Mucosa of rectum (tissue), 2 donors: Measurements from ENCODE around the gene SYT2.
"Not testable (repeated sequence)": the region's sequence is repeated elsewhere in the genome, so short reads cannot be mapped to it uniquely, and the experiment has no call there.

ENCODE experiments used
- H3K27ac ChIP-seq, 2 donors: one replicate each; pipeline ENCODE4 v1.7.0; 2013; ENCODE audit warnings: inconsistent platforms in 2 of 2, low read depth in 2 of 2, low read length in 2 of 2
- H3K27me3 ChIP-seq, 2 donors: one replicate each; pipeline ENCODE4 v1.7.0; 2013; ENCODE audit warnings: low read length in 2 of 2; ENCODE audit not compliant: control insufficient read depth in 2 of 2, insufficient read depth in 2 of 2
- H3K36me3 ChIP-seq, 2 donors: one replicate each; pipeline ENCODE4 v1.7.0; 2013; ENCODE audit warnings: low read length in 2 of 2; ENCODE audit not compliant: control insufficient read depth in 2 of 2, insufficient read depth in 2 of 2
- H3K4me1 ChIP-seq, 2 donors: one replicate each; pipeline ENCODE4 v1.7.0; 2013; ENCODE audit warnings: low read length in 2 of 2, mild to moderate bottlenecking in 1 of 2; ENCODE audit not compliant: control insufficient read depth in 2 of 2, insufficient read depth in 2 of 2
- H3K4me3 ChIP-seq, 2 donors: one replicate each; pipeline ENCODE4 v1.7.0; 2013; ENCODE audit warnings: low read length in 2 of 2
- H3K9ac ChIP-seq, 2 donors: one replicate each; pipeline ENCODE4 v1.7.0; 2013; ENCODE audit warnings: low read length in 2 of 2, low read depth in 1 of 2, mild to moderate bottlenecking in 1 of 2
- H3K9me3 ChIP-seq, 2 donors: one replicate each; pipeline ENCODE4 v1.7.0; 2013; ENCODE audit warnings: low read length in 2 of 2; ENCODE audit not compliant: control insufficient read depth in 2 of 2
- donor health status: healthy.
- donor health status: Normal muscosa, but diverticular disease.

Gene SYT2

GRCh38 chr1:202568410-202568809 is 141.8 kb downstream of the SYT2 start:
- Histone ChIP-seq H3K9me3 (no peaks in the 10 kb centered on the region), H3K36me3 (peaks cover 39 to 60% of the 10 kb centered on the region in 2 donors), H3K27ac (no peak overlapping the region), H3K27me3 (no peaks in the 10 kb centered on the region), H3K4me3 (no peak overlapping the region), H3K9ac (no peak overlapping the region), H3K4me1 (peaks cover 2 to 6% of the 10 kb centered on the region in 2 donors)

DNA sequence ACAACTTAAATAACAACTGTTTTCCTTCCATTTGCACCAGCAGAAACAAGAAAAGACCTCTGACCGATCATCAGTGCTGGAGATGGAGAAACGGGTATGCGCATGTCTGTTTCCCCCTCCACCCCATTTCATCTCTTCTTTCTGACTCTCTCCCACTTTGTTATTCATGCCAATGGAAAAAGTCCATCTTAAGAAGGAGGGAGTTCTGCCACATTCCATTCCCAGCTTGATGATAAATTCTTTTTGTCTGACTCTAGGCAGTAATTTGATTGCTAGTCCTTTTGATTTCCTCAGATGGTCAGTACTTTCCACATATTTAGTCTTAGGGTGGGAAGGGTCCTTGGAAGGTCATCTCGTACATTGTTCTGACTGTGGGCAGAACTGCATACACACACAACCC is 142.5 kb downstream of the SYT2 start:
- Histone ChIP-seq H3K9ac (no peak overlapping the region), H3K36me3 (peaks cover 38 to 61% of the 10 kb centered on the region in 2 donors), H3K4me3 (no peak overlapping the region), H3K9me3 (no peaks in the 10 kb centered on the region), H3K27me3 (no peaks in the 10 kb centered on the region), H3K4me1 (peaks cover 2 to 6% of the 10 kb centered on the region in 2 donors), H3K27ac (peak overlapping the region; percentile 19 to 27)

DNA sequence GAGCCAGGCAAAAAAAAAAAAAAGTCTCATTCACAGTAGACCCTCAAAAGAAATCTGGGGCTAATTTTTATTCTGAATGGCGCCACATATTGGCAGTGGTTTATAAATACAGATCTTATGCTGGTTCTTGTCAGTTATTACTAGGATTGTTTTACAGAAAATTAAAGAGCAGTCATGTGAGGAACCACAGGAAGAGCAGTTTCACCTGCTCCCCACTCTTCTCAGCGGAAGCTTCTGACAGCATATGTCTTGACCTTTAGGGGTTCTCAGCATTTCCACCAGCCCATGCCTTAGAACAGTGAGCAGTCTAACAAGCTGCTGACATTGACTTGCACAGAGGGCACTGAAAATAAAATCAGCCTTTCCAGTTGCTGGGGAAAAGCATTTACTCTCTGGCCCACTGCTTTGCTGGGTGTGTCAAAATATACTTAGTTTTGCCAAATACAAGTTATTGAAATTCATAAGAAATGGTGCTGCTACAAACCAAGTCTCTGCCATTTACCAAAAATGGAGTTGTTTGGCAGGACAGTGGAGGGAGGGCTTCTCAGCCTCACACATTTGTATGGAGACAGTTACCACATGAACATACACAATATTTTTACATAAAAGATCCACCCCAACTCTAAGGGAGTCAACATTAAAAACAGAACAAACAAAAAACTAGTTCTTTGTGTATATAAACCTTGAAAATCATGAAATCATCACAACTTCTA is 144.2 kb downstream of the SYT2 start:
- Histone ChIP-seq H3K36me3 (peaks cover 28 to 52% of the 10 kb centered on the region in 2 donors), H3K9me3 (no peaks in the 10 kb centered on the region), H3K27me3 (no peaks in the 10 kb centered on the region), H3K4me3 (no peak overlapping the region), H3K27ac (peak overlapping the region; percentile 17 to 45), H3K9ac (no peak overlapping the region), H3K4me1 (peaks cover 0 to 6% of the 10 kb centered on the region in 2 donors)

- Histone ChIP-seq H3K9me3 (no peaks in the 10 kb centered on the region), H3K27ac (no peak overlapping the region), H3K4me1 (peaks cover 0 to 6% of the 10 kb centered on the region in 2 donors), H3K27me3 (no peaks in the 10 kb centered on the region), H3K9ac (no peak overlapping the region), H3K4me3 (no peak overlapping the region), H3K36me3 (peaks cover 28 to 52% of the 10 kb centered on the region in 2 donors)
These were observed 145.2 kb downstream of the SYT2 start for GRCh38 chr1:202564958-202565495.

GRCh38 chr1:202563818-202564217 is 146.4 kb downstream of the SYT2 start:
- Histone ChIP-seq H3K27ac (no peak overlapping the region), H3K4me1 (peaks cover 0 to 6% of the 10 kb centered on the region in 2 donors), H3K9ac (no peak overlapping the region), H3K27me3 (no peaks in the 10 kb centered on the region), H3K4me3 (no peak overlapping the region), H3K36me3 (peaks cover 23 to 42% of the 10 kb centered on the region in 2 donors), H3K9me3 (no peaks in the 10 kb centered on the region)

DNA sequence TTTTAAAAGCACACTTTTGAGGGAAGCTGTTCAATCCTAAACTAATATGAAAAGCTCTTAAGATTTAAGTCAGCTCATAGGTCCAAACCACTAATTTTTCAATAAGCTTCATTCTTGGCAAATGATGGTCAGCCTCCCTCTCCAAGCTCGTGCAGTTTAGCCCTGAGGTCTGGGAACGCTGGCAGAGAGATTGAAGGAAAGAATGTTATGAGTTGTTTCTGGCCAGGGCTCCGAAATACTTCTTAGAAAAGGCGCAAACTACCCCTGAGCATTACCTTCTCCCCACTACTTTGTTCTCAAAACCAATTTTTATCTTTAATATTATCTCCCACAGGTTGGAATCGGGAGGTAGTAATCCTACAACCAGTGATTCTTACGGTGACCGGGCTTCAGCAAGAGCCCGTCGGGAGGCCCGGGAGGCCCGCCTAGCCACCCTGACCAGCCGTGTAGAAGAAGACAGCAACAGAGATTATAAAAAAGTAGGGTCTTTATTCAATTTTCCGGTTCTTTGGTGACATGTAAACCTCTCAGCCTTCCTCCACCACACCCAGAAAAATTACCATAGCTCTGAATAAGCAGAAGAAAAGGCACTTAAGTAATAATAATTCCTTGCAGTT is 147.7 kb downstream of the SYT2 start:
- H3K36me3 ChIP-seq = peaks cover 14 to 35% of the 10 kb centered on the region in 2 donors
- H3K27me3 ChIP-seq = no peaks in the 10 kb centered on the region
- H3K9me3 ChIP-seq = no peaks in the 10 kb centered on the region
- no peak overlapping the region for H3K9ac ChIP-seq
- H3K27ac ChIP-seq = no peak overlapping the region
- no peak overlapping the region for H3K4me3 ChIP-seq
- H3K4me1 ChIP-seq = peaks cover 0 to 6% of the 10 kb centered on the region in 2 donors

- no peak overlapping the region for H3K9ac ChIP-seq
- H3K4me1 ChIP-seq = peaks cover 0 to 8% of the 10 kb centered on the region in 2 donors
- H3K9me3 ChIP-seq = no peaks in the 10 kb centered on the region
- no peaks in the 10 kb centered on the region for H3K27me3 ChIP-seq
- H3K4me3 ChIP-seq = no peak overlapping the region
- peaks cover 13 to 28% of the 10 kb centered on the region in 2 donors for H3K36me3 ChIP-seq
- no peak overlapping the region for H3K27ac ChIP-seq
These were observed 148.4 kb downstream of the SYT2 start for GRCh38 chr1:202561726-202562443.

DNA sequence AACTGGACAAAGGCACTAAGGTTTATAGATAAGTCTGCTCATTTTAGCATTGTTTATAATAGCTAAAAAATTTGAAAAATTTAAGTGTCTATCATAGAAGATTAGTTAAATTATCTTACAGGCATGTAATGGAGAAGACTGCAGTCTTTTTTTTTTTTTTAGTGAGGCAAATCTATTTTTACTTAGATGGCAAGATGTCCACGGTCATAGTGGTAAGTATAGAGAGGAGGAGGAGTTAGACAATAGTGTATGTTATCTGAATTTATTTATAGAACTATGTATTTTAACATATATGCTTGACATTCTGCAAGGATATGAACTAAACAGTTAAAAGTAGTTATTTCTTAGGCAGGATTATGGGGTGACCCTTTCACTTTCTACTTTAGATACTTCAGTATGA is 149.0 kb downstream of the SYT2 start:
- Histone ChIP-seq H3K9ac (no peak overlapping the region), H3K9me3 (no peaks in the 10 kb centered on the region), H3K27me3 (no peaks in the 10 kb centered on the region), H3K4me3 (no peak overlapping the region), H3K36me3 (peaks cover 13 to 25% of the 10 kb centered on the region in 2 donors), H3K4me1 (peaks cover 0 to 8% of the 10 kb centered on the region in 2 donors), H3K27ac (no peak overlapping the region)

GRCh38 chr1:202557662-202558061 is 152.6 kb downstream of the SYT2 start:
- H3K9me3 ChIP-seq, H3K4me3 ChIP-seq, H3K27me3 ChIP-seq, H3K9ac ChIP-seq, H3K36me3 ChIP-seq: not testable (repeated sequence)
- H3K4me1 ChIP-seq = peaks cover 3 to 18% of the 10 kb centered on the region in 2 donors
- H3K27ac ChIP-seq = peak overlapping the region; percentile 31 to 52

DNA sequence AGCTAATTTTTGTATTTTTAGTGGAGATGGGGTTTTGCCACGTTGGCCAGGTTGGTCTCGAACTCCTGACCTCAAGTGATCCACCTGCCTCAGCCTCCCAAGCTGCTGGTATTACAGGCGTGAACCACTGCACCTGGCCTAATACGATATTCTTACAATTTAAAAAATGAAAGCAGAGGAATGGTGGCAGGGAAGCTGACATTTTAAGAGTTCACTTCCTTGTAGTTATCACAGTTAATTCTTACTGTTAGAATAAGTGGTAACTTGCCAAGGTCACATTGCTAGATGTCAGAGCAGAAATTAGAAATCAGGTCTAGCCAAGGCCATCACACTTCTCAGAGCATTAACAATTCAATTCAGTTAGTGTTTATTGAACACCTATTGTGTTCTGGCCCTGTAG is 154.2 kb downstream of the SYT2 start:
- H3K9ac ChIP-seq, H3K27ac ChIP-seq, H3K27me3 ChIP-seq, H3K9me3 ChIP-seq, H3K36me3 ChIP-seq, H3K4me3 ChIP-seq: not testable (repeated sequence)
- peaks cover 3 to 18% of the 10 kb centered on the region in 2 donors for H3K4me1 ChIP-seq
